Endodermal cell (in vitro differentiated cells): Measurements from ENCODE around the gene PNMA1. TPM values are rescaled to one million over a fixed set of nuclear protein-coding genes. Genes with fewer than 3 reads are reported as not detected.

Experiments
- DNase-seq: peaks from one replicate; pipeline ENCODE4 v3.0.0-alpha.2; 2017
- H3K27ac ChIP-seq: 2 replicates; pipeline ENCODE4 v1.5.1; 2013; ENCODE audit warnings: mild to moderate bottlenecking, low read depth, low read length, moderate library complexity
- H3K27me3 ChIP-seq: 2 replicates; pipeline ENCODE4 v1.6.1; 2013; ENCODE audit warnings: mild to moderate bottlenecking, low read length, moderate library complexity; ENCODE audit not compliant: insufficient read depth, control insufficient read depth, poor library complexity, severe bottlenecking
- H3K36me3 ChIP-seq: 2 replicates; pipeline ENCODE4 v1.7.0; 2013; ENCODE audit warnings: mild to moderate bottlenecking, low read length, moderate library complexity; ENCODE audit not compliant: control insufficient read depth, insufficient read depth
- H3K4me1 ChIP-seq: one replicate; pipeline ENCODE4 v1.7.0; 2013; ENCODE audit warnings: low read length; ENCODE audit not compliant: control insufficient read depth, insufficient read depth
- H3K4me3 ChIP-seq: 2 replicates; pipeline ENCODE4 v1.5.1; 2013; ENCODE audit warnings: mild to moderate bottlenecking, low read length, moderate library complexity
- H3K9ac ChIP-seq: 2 replicates; pipeline ENCODE4 v1.6.1; 2013; ENCODE audit warnings: mild to moderate bottlenecking, low read length, moderate library complexity; ENCODE audit not compliant: poor library complexity, severe bottlenecking; ENCODE audit errors: extremely low read depth
- H3K9me3 ChIP-seq: 2 replicates; pipeline ENCODE4 v1.6.1; 2013; ENCODE audit warnings: mild to moderate bottlenecking, low read length, moderate library complexity; ENCODE audit not compliant: control insufficient read depth
- H3K27ac Mint-ChIP-seq: 2 replicates; pipeline ENCODE4 v1.8.0; 2020; ENCODE audit warnings: mixed read lengths
- H3K27me3 Mint-ChIP-seq: 2 replicates; pipeline ENCODE4 v1.8.0; 2021; ENCODE audit warnings: mild to moderate bottlenecking, mixed read lengths; ENCODE audit not compliant: insufficient read depth
- H3K36me3 Mint-ChIP-seq: 2 replicates; pipeline ENCODE4 v1.8.0; 2020; ENCODE audit warnings: low read depth, mixed read lengths
- H3K4me1 Mint-ChIP-seq: 2 replicates; pipeline ENCODE4 v1.8.0; 2020; ENCODE audit warnings: mixed read lengths
- H3K4me3 Mint-ChIP-seq: 2 replicates; pipeline ENCODE4 v1.8.0; 2020; ENCODE audit warnings: mild to moderate bottlenecking, moderate library complexity, mixed read lengths
- H3K9me3 Mint-ChIP-seq: 2 replicates; pipeline ENCODE4 v1.8.0; 2020; ENCODE audit warnings: mild to moderate bottlenecking, mixed read lengths
- WGBS, 2 experiments: methylation state at CpG; one replicate each; pipeline versions ENCODE4 v1.1.5 to v1.1.7; 2013; ENCODE audit warnings: missing lambda C conversion rate in 2 of 2, mixed read lengths in 1 of 2; ENCODE audit not compliant: insufficient coverage in 1 of 2, insufficient read length in 1 of 2; 5-methylcytosine and 5-hydroxymethylcytosine counted together
- total RNA-seq, 2 donors: library from RNA; stranded (reverse); fragmentation: NEBNext Ultra II Directional in 1 of 2; extraction: Animal tissue kit (Norgen Biotek cat#: 25700) in 1 of 2; gene quantifications; 2 replicates in 1 of 2; 3 replicates in 1 of 2; pipeline ENCODE4 v1.2.1, GENCODE V29; 2021
- TF ChIP-seq, protein P1 (sequence below): fragments of 200-600 bp; sonication (generic); conservative IDR thresholded peaks from 2 replicates; pipeline ENCODE4 v1.5.0; 2021; ENCODE audit warnings: antibody characterized with exemption, mild to moderate bottlenecking

PNMA1 gene
- total RNA-seq, 2 donors from 2014 or later: 66.9 to 70.4 TPM

DNA sequence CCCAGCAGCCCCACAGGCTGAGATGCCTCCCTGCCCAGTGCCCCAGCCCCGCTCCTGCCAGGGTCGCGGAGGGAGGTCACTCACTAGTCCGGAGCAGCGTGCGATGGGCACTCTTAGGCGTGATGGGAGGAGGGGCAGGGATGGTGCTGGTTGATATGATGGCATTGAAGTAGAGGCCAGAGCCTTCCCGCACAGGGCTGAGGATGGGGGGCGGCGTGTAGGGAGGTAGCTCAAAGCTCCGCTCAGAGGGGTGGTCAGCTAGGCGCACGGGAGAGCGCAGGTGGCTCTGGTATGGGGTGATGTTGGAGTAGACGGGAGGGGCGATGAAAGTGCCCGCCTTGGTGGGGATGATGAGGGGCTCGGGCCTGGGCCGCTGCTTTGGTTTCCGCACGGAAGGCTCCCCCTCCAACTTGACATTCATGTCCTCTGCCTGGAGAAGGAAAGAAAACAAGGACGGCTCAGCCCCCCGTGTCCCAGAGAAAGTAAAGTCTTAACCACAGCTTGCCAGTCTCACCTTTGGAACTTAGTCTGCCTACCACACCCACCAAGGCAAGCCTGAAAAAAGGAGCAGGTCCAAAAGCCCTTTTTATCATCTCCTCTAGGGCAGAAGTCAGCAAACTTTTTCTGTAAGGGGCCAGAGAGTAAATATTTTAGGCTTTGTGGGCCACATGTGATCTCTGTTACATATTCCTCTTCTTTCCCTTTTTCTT is 15.5 kb upstream of the PNMA1 start:
- Mint-ChIP-seq H3K27me3 (no peaks in the 10 kb centered on the region), H3K27ac (peak overlapping the region; percentile 35), H3K4me3 (no peak overlapping the region), H3K9me3 (no peaks in the 10 kb centered on the region), H3K36me3 (peaks cover 36% of the 10 kb centered on the region), H3K4me1 (peaks cover 12% of the 10 kb centered on the region)
- H3K9me3 ChIP-seq: no peaks in the 10 kb centered on the region
- H3K4me1 ChIP-seq: peaks cover 13% of the 10 kb centered on the region
- H3K36me3 ChIP-seq: peaks cover 44% of the 10 kb centered on the region
- peak; percentile 34 for DNase-seq
- H3K27me3 ChIP-seq: no peaks in the 10 kb centered on the region
- TF ChIP-seq, protein P1, sequence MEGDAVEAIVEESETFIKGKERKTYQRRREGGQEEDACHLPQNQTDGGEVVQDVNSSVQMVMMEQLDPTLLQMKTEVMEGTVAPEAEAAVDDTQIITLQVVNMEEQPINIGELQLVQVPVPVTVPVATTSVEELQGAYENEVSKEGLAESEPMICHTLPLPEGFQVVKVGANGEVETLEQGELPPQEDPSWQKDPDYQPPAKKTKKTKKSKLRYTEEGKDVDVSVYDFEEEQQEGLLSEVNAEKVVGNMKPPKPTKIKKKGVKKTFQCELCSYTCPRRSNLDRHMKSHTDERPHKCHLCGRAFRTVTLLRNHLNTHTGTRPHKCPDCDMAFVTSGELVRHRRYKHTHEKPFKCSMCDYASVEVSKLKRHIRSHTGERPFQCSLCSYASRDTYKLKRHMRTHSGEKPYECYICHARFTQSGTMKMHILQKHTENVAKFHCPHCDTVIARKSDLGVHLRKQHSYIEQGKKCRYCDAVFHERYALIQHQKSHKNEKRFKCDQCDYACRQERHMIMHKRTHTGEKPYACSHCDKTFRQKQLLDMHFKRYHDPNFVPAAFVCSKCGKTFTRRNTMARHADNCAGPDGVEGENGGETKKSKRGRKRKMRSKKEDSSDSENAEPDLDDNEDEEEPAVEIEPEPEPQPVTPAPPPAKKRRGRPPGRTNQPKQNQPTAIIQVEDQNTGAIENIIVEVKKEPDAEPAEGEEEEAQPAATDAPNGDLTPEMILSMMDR: no peak
- H3K9ac ChIP-seq: no peak overlapping the region
- 94 to 100% methylated on average over 9 to 23 of the region's 23 CpGs for WGBS, 2 experiments
- no peak overlapping the region for H3K4me3 ChIP-seq
- no peak overlapping the region for H3K27ac ChIP-seq

DNA sequence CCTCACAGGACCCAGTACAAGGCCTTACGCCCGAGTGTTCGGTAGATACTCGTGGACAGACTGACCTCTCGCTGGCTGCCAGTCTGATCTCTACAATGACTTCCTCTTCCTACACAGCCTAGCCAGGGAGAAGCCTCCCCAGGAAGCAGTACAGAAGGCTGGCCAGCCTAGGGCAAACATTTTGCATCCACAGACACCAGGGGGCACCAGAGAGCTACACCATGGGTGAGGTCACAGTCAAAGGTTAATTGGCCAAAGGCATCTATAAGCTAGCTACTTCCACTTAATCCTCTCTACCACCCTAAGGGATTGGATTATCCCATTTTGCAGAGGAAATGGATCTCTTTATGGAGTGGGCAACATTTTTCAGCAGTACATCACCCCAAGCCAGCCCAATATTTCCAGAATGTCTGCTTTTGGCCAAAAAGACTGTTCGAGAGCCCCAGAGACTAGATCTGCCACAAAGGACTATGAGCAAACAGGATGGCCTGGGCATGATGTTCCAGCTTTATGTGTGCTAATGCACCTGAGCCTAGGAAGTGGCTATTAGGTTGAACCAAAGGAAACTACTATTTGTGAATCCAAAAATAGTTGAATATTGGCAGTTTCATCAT is 14.6 kb upstream of the PNMA1 start:
- Mint-ChIP-seq H3K36me3 (peaks cover 33% of the 10 kb centered on the region), H3K9me3 (no peaks in the 10 kb centered on the region), H3K4me1 (peaks cover 15% of the 10 kb centered on the region), H3K27ac (peak overlapping the region; percentile 89), H3K4me3 (no peak overlapping the region), H3K27me3 (no peaks in the 10 kb centered on the region)
- peak; percentile 97 for DNase-seq
- no peak overlapping the region for H3K27ac ChIP-seq
- H3K9me3 ChIP-seq: no peaks in the 10 kb centered on the region
- peaks cover 17% of the 10 kb centered on the region for H3K4me1 ChIP-seq
- H3K9ac ChIP-seq: no peak overlapping the region
- 36 to 42% methylated on average over 6 of the region's 6 CpGs for WGBS, 2 experiments
- TF ChIP-seq, protein P1: peak; percentile 95
- no peaks in the 10 kb centered on the region for H3K27me3 ChIP-seq
- H3K36me3 ChIP-seq: peaks cover 36% of the 10 kb centered on the region
- H3K4me3 ChIP-seq: no peak overlapping the region

DNA sequence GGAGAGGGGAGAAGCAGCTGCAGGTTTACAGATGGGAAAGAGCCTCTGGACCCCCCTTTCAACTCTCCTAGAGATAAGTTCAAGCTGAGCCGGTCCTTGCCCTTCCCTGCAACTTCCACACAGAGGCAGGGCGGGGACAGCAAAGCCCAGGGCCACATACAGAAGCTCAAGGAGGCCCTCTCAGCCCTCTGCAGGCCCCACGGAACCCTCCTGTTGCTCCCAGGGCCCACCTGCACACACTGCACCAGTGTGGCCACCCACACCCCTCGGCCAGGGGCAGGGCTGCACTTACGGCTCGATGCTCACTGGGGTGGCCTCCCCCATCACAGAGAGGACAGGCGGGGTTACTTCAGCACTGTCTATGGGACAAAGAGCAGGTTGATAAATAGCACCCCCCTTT is 13.0 kb upstream of the PNMA1 start:
- peaks cover 18% of the 10 kb centered on the region for H3K4me1 Mint-ChIP-seq
- WGBS, 2 experiments: 93 to 100% methylated on average over 3 to 7 of the region's 7 CpGs

More for the DNA sequence above, 13.0 kb upstream of the PNMA1 start:
- no peaks in the 10 kb centered on the region for H3K9me3 Mint-ChIP-seq
- Histone ChIP-seq H3K36me3 (peaks cover 52% of the 10 kb centered on the region), H3K9ac (no peak overlapping the region), H3K4me1 (peaks cover 19% of the 10 kb centered on the region), H3K4me3 (no peak overlapping the region), H3K27me3 (no peaks in the 10 kb centered on the region), H3K27ac (no peak overlapping the region), H3K9me3 (no peaks in the 10 kb centered on the region)
- H3K4me3 Mint-ChIP-seq: no peak overlapping the region
- H3K36me3 Mint-ChIP-seq: peaks cover 46% of the 10 kb centered on the region
- TF ChIP-seq, protein P1: no peak
- no peak for DNase-seq
- H3K27me3 Mint-ChIP-seq: no peaks in the 10 kb centered on the region
- H3K27ac Mint-ChIP-seq: peak overlapping the region; percentile 69
